DMS 273 (cell line): ENCODE results near the gene TMEM234.
A peak's percentile ranks its signal among the peaks of the same experiment; 100 is the strongest.

Experiments
- DNase-seq: peaks from one replicate; lab custom pipeline; 2025; ENCODE audit not compliant: unreplicated experiment; lab: John Stamatoyannopoulos, UW

Gene TMEM234

DNA sequence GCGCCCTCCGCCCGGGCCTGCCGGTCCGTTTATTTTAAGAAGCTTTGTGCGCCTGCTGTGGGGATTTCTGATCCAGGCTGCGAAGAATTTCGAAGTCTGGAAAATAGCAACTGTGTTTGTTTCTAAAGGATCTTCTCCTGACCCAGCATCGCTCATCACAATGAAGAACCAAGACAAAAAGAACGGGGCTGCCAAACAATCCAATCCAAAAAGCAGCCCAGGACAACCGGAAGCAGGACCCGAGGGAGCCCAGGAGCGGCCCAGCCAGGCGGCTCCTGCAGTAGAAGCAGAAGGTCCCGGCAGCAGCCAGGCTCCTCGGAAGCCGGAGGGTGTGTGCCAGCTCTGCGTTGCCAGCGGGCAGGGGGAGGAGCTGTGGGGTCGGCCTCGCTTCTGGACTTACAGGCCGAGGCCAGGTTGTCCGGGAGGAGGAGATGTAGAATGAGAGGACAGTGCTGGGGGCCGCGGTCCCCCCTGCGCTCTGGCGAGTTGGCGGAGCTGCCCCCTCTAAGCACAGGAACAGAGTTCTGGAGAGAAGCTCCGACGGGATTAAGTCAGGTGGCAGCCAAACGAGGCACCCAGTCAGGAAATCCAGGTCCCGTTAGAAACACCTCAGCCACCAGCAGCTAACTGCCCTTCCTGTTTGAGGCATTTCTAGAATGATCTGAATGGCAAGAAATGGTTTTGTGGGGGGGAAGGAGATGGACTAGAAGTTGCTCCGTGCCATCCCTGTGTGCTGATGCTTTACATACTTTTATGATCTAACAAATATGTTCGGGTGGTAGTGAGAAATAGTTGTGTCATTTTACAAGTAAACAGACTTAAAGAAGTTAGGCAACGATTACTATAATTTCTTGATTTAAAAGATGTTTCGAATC is 41.7 kb downstream of the TMEM234 start:
- peak; percentile 83 for DNase-seq

DNA sequence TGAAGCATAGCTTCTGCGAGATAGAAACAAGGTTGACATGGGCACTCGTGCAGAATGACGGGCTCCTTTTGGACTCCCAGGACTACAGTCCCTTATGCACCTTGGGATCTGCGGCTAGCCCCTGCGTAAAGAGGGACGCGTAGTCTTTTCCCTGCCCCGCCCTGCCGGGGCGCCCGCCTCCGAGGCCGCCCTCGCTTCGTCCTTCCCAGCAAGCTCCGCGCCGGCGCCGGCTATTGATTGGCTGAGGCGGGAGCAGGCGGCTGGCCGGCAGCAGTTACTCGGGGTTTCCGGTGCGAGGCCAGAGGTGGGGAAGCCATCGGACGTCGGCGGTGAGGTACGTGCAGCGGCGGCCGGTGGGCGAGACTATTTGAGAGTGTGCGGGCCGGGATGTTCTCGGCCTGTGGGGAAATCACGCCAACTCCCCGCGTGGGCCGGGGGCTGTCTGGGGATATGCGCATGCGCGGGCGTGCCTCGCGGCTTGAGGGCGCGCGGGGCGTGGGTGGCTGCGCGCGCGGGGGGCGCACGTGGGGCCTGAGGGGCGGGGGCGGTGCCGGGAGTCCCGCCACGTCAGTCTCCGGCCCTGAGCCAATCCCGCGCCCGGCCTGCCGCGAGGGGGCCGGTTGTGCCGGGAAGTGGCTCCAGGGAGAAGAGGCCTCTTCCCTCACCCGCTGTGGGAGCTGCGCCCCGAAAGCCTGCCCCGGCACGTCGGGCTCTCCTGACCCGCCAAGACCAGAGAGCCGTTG is 42.5 kb downstream of the TMEM234 start, which contains the start of gene TXLNA:
Gene TXLNA (plus strand): TSS at position 233 of the 743 bp plus-strand sequence. CDS start 671 bp downstream, outside the sequence.
- peak; percentile 94 for DNase-seq

- DNase-seq, result no peak
These were observed 43.0 kb downstream of the TMEM234 start for GRCh38 chr1:32179193-32179442.

GRCh38 chr1:32178380-32179192 is 43.6 kb downstream of the TMEM234 start:
- DNase-seq, result no peak

DNA sequence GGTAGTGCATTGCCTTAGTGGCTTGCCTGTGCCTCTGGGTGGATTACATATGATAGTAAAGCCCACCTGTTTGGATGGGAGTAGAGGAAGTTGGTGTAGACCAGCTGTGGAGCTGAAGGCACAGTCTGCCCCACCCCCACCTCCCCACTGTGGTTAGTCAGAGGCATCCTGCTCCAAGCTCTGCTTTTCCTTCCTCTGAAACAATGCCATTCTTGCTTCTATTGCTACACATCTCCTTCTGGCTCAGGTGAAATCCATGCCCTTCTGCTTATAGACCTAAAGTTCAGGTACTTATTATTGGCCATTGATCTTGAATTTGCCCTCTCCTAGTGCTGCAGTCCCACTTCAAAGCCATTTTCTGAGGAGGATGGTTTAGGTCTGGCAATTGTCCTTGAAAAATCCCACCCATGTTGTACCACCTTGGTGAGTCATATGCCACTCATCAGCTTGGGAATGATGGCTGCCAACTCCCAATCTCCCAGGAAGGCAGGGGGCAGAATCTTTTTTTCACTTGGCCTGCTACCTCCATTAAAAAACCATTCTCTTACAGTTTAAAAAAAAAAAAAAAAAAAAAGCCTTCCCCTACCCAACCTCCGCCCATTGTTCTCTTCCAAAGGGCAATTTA is 49.4 kb downstream of the TMEM234 start:
- no peak for DNase-seq

- no peak for DNase-seq
These were observed 51.2 kb downstream of the TMEM234 start for GRCh38 chr1:32170991-32171390.
